ENCODE data around the gene PGM1.

PGM1 gene

DNA sequence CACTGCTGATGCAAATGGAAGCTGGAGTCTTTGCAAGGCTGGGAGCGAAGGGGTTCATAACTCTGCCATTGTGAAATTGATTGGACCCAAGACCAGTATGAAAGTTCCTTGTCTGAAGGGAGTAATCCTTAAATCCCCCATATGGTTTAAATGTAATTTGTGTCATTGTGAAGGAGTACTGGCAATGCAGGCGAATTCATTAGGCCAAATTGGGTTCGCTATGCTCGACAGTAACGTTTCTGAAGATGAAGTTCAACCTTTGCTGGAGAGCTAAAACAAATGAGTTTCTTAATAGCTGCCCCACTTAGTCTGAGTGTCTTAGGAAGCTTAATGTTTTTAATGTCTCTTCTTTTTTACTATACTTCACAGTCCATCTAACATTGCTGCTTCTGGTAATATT is 27.5 kb downstream of the PGM1 start:
- Histone ChIP-seq H3K4me2 (ENCODE audit: low read length) (no peak overlapping the region), H3F3A (ENCODE audit: control insufficient read depth, insufficient read depth) (no peaks in the 10 kb centered on the region), H3K79me2 (ENCODE audit: control insufficient read depth, low read length) (no peaks in the 10 kb centered on the region), H3K9me3 (ENCODE audit: control insufficient read depth, insufficient read depth, low read length) (no peaks in the 10 kb centered on the region), H3K36me3 (ENCODE audit: control insufficient read depth, low read length) (no peaks in the 10 kb centered on the region), H3K4me1 (ENCODE audit: control insufficient read depth, low read length) (no peaks in the 10 kb centered on the region), H4K20me1 (ENCODE audit: control insufficient read depth, insufficient read depth, low read depth, low read length) (no peaks in the 10 kb centered on the region), H3K27me3 (ENCODE audit: control insufficient read depth, low read length) (no peaks in the 10 kb centered on the region), H3K27ac (ENCODE audit: low read depth, low read length) (no peak overlapping the region), H3K4me3 (ENCODE audit: low read length) (no peak overlapping the region), H3K9me2 (replicated peaks; ENCODE audit: control insufficient read depth, low read length) (no peaks in the 10 kb centered on the region)
- TF ChIP-seq, protein P1, sequence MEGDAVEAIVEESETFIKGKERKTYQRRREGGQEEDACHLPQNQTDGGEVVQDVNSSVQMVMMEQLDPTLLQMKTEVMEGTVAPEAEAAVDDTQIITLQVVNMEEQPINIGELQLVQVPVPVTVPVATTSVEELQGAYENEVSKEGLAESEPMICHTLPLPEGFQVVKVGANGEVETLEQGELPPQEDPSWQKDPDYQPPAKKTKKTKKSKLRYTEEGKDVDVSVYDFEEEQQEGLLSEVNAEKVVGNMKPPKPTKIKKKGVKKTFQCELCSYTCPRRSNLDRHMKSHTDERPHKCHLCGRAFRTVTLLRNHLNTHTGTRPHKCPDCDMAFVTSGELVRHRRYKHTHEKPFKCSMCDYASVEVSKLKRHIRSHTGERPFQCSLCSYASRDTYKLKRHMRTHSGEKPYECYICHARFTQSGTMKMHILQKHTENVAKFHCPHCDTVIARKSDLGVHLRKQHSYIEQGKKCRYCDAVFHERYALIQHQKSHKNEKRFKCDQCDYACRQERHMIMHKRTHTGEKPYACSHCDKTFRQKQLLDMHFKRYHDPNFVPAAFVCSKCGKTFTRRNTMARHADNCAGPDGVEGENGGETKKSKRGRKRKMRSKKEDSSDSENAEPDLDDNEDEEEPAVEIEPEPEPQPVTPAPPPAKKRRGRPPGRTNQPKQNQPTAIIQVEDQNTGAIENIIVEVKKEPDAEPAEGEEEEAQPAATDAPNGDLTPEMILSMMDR (IDR thresholded peaks at IDR 0.05; ENCODE audit: low read depth, low read length, poor library complexity, severe bottlenecking): no peak
- TF ChIP-seq EZH2phosphoT487 (IDR thresholded peaks at IDR 0.05; ENCODE audit: borderline replicate concordance, low read length): no peak

DNA sequence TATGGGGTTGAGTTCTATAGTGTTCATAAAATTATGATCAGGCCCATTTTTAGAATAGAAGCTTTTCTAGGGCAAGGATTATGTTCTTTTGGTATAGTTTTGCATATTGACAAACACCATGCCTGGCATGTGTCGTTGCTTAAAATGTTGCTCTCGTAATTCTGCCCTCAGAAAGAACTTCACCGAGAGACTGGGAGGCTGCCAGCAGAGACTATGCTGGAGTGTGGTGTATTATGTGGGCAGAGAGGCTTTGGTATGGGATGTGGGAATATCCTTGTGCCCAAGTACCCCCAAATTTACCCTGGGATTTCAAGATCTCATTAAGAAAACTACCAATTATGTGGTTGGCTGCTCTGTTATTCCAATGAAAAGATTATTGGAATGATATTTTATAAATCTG is 27.9 kb downstream of the PGM1 start:
- H3K4me1 ChIP-seq (ENCODE audit: control insufficient read depth, low read length): no peaks in the 10 kb centered on the region
- H3F3A ChIP-seq (ENCODE audit: control insufficient read depth, insufficient read depth): no peaks in the 10 kb centered on the region
- TF ChIP-seq, protein P1 (IDR thresholded peaks at IDR 0.05; ENCODE audit: low read depth, low read length, poor library complexity, severe bottlenecking): no peak
- TF ChIP-seq EZH2phosphoT487 (IDR thresholded peaks at IDR 0.05; ENCODE audit: borderline replicate concordance, low read length): no peak
- H3K79me2 ChIP-seq (ENCODE audit: control insufficient read depth, low read length): no peaks in the 10 kb centered on the region
- H4K20me1 ChIP-seq (ENCODE audit: control insufficient read depth, insufficient read depth, low read depth, low read length): no peaks in the 10 kb centered on the region
- no peaks in the 10 kb centered on the region for H3K9me3 ChIP-seq (ENCODE audit: control insufficient read depth, insufficient read depth, low read length)
- no peaks in the 10 kb centered on the region for H3K36me3 ChIP-seq (ENCODE audit: control insufficient read depth, low read length)
- H3K4me3 ChIP-seq (ENCODE audit: low read length): no peak overlapping the region
- no peak overlapping the region for H3K27ac ChIP-seq (ENCODE audit: low read depth, low read length)
- no peaks in the 10 kb centered on the region for H3K27me3 ChIP-seq (ENCODE audit: control insufficient read depth, low read length)
- no peak overlapping the region for H3K4me2 ChIP-seq (ENCODE audit: low read length)
- H3K9me2 ChIP-seq (replicated peaks; ENCODE audit: control insufficient read depth, low read length): no peaks in the 10 kb centered on the region

DNA sequence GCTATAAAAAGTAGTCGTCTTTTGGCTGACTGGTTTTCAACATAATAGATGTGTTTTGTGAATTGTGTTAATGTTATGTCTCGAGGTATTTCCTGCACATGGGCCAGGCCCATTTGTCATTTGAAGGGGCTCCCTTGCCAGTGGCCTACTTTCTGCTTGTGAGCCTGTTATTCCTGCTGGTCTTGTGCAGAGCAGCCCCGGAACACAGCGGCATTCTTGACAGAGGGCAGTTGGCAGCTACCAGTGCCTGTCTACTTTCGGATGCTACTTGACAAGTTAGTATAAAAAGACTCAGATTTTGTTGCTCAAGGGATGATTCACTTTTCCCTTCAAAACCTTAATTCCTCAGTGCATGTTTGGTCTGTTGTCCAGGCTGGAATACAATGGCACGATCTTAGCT is 28.5 kb downstream of the PGM1 start:
- no peaks in the 10 kb centered on the region for H3K9me3 ChIP-seq (ENCODE audit: control insufficient read depth, insufficient read depth, low read length)
- no peaks in the 10 kb centered on the region for H3K36me3 ChIP-seq (ENCODE audit: control insufficient read depth, low read length)
- no peaks in the 10 kb centered on the region for H3F3A ChIP-seq (ENCODE audit: control insufficient read depth, insufficient read depth)
- no peaks in the 10 kb centered on the region for H3K4me1 ChIP-seq (ENCODE audit: control insufficient read depth, low read length)
- H3K27ac ChIP-seq (ENCODE audit: low read depth, low read length): no peak overlapping the region
- no peaks in the 10 kb centered on the region for H3K9me2 ChIP-seq (replicated peaks; ENCODE audit: control insufficient read depth, low read length)
- H3K27me3 ChIP-seq (ENCODE audit: control insufficient read depth, low read length): no peaks in the 10 kb centered on the region
- no peak overlapping the region for H3K4me2 ChIP-seq (ENCODE audit: low read length)
- H4K20me1 ChIP-seq (ENCODE audit: control insufficient read depth, insufficient read depth, low read depth, low read length): no peaks in the 10 kb centered on the region
- no peak overlapping the region for H3K4me3 ChIP-seq (ENCODE audit: low read length)
- no peaks in the 10 kb centered on the region for H3K79me2 ChIP-seq (ENCODE audit: control insufficient read depth, low read length)
- no peak for TF ChIP-seq EZH2phosphoT487 (IDR thresholded peaks at IDR 0.05; ENCODE audit: borderline replicate concordance, low read length)
- TF ChIP-seq, protein P1 (IDR thresholded peaks at IDR 0.05; ENCODE audit: low read depth, low read length, poor library complexity, severe bottlenecking): no peak
